Mesendoderm (in vitro differentiated cells): ENCODE measurements around the gene OR52K2.

Experiments used
- DNase-seq: peaks from one replicate; pipeline ENCODE4 v3.0.0; 2013
- H2AK5ac ChIP-seq: 2 replicates; pipeline ENCODE4 v1.6.1; 2013; ENCODE audit warnings: low read length, inconsistent platforms
- H2BK120ac ChIP-seq: 2 replicates; pipeline ENCODE4 v1.6.1; 2013; ENCODE audit warnings: low read depth, mild to moderate bottlenecking, low read length, moderate library complexity, mixed read lengths
- H2BK15ac ChIP-seq: replicated peaks from 2 replicates; pipeline ENCODE4 v1.6.1; 2013; ENCODE audit warnings: low read depth, mild to moderate bottlenecking, moderate library complexity
- H2BK5ac ChIP-seq: 2 replicates; pipeline ENCODE4 v1.6.1; 2013; ENCODE audit warnings: low read length, inconsistent platforms
- H3K18ac ChIP-seq: 2 replicates; pipeline ENCODE4 v1.6.1; 2013; ENCODE audit warnings: mild to moderate bottlenecking, low read length, mixed read lengths
- H3K23ac ChIP-seq: one replicate; pipeline ENCODE4 v1.6.1; 2013; ENCODE audit warnings: low read length
- H3K27ac ChIP-seq: 2 replicates; pipeline ENCODE4 v1.5.1; 2013; ENCODE audit warnings: low read depth, mild to moderate bottlenecking, inconsistent platforms, low read length, moderate library complexity
- H3K27me3 ChIP-seq: 2 replicates; pipeline ENCODE4 v1.6.1; 2013; ENCODE audit warnings: low read length, control low read depth, mild to moderate bottlenecking, inconsistent platforms; ENCODE audit not compliant: insufficient read depth, poor library complexity
- H3K36me3 ChIP-seq: 2 replicates; pipeline ENCODE4 v1.6.1; 2013; ENCODE audit warnings: low read length, inconsistent platforms; ENCODE audit not compliant: control insufficient read depth, insufficient read depth
- H3K4ac ChIP-seq: one replicate; pipeline ENCODE4 v1.6.1; 2013; ENCODE audit warnings: low read depth, mild to moderate bottlenecking, low read length, moderate library complexity
- H3K4me1 ChIP-seq: 2 replicates; pipeline ENCODE4 v1.6.1; 2013; ENCODE audit warnings: low read depth, low read length, inconsistent platforms; ENCODE audit not compliant: control insufficient read depth
- H3K4me2 ChIP-seq: 2 replicates; pipeline ENCODE4 v1.6.1; 2013; ENCODE audit warnings: low read length
- H3K4me3 ChIP-seq: 2 replicates; pipeline ENCODE4 v1.5.1; 2013; ENCODE audit warnings: mild to moderate bottlenecking, low read length
- H3K56ac ChIP-seq: one replicate; pipeline ENCODE4 v1.6.1; 2013; ENCODE audit warnings: low read length
- H3K79me1 ChIP-seq: 2 replicates; pipeline ENCODE4 v1.6.1; 2013; ENCODE audit warnings: low read length, inconsistent platforms
- H3K79me2 ChIP-seq: 2 replicates; pipeline ENCODE4 v1.6.1; 2013; ENCODE audit warnings: mild to moderate bottlenecking, low read length; ENCODE audit not compliant: control insufficient read depth, insufficient read depth
- H3K9ac ChIP-seq: 2 replicates; pipeline ENCODE4 v1.6.1; 2013; ENCODE audit warnings: low read length, inconsistent platforms
- H4K5ac ChIP-seq: one replicate; pipeline ENCODE4 v1.6.1; 2013; ENCODE audit warnings: low read length
- H4K8ac ChIP-seq: one replicate; pipeline ENCODE4 v1.6.1; 2013; ENCODE audit warnings: low read depth, mild to moderate bottlenecking, control low read depth, low read length, moderate library complexity
- WGBS: extraction: QIAGEN DNeasy Blood & Tissue Kit; methylation state at CpG from one replicate; pipeline ENCODE4 v1.1.7; 2013; ENCODE audit warnings: low lambda C conversion rate, missing lambda C conversion rate; ENCODE audit not compliant: insufficient coverage; ENCODE audit errors: extremely low coverage; 5-methylcytosine and 5-hydroxymethylcytosine counted together

Gene OR52K2

GRCh38 chr11:4455419-4455818 is 6.3 kb downstream of the OR52K2 start:
- no peak overlapping the region for H3K23ac ChIP-seq
- H4K8ac ChIP-seq, result no peak overlapping the region
- H3K9ac ChIP-seq, result no peak overlapping the region
- H3K27me3 ChIP-seq, result no peaks in the 10 kb centered on the region
- H2AK5ac ChIP-seq, result no peak overlapping the region
- WGBS, result no CpG with 5 or more reads among the region's 1 CpG
- no peaks in the 10 kb centered on the region for H3K4me1 ChIP-seq
- H4K5ac ChIP-seq, result no peak overlapping the region
- no peak overlapping the region for H3K4me2 ChIP-seq
- no peak overlapping the region for H3K18ac ChIP-seq
- no peak overlapping the region for H2BK120ac ChIP-seq
- H2BK5ac ChIP-seq, result no peak overlapping the region
- no peaks in the 10 kb centered on the region for H3K79me2 ChIP-seq
- no peak overlapping the region for H2BK15ac ChIP-seq
- H3K56ac ChIP-seq, result no peak overlapping the region
- DNase-seq, result no peak
- no peak overlapping the region for H3K27ac ChIP-seq
- H3K4ac ChIP-seq, result no peak overlapping the region
- H3K36me3 ChIP-seq, result no peaks in the 10 kb centered on the region
- no peak overlapping the region for H3K4me3 ChIP-seq
- H3K79me1 ChIP-seq, result no peaks in the 10 kb centered on the region

DNA sequence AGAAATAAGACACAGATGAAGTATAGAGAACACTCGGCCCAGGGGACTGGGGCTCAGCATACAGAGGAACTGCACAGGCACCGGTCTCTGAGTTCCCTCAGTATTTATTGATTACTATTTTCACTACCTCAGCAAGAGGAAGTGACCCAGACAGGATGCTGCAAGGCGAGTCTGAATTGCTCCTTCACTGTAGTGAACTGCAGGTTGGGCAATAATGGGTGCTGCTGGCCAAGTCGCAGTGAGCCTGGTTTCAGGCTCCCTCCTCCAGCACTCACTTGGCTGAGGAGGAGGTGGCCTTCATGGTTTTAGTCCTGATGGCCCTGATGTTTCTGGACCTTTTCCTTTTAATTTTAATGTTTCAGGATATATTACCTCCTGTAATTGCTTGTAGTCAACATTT is 10.4 kb downstream of the OR52K2 start:
- Histone ChIP-seq H3K27ac (no peak overlapping the region), H3K4me2 (no peak overlapping the region), H3K18ac (no peak overlapping the region), H3K4ac (no peak overlapping the region), H3K4me3 (no peak overlapping the region), H3K4me1 (no peaks in the 10 kb centered on the region), H4K8ac (no peak overlapping the region), H3K9ac (no peak overlapping the region), H3K79me1 (no peaks in the 10 kb centered on the region), H3K79me2 (no peaks in the 10 kb centered on the region), H3K23ac (no peak overlapping the region), H3K36me3 (no peaks in the 10 kb centered on the region), H3K56ac (no peak overlapping the region), H2BK15ac (no peak overlapping the region), H3K27me3 (no peaks in the 10 kb centered on the region), H2BK120ac (no peak overlapping the region), H2BK5ac (no peak overlapping the region), H4K5ac (no peak overlapping the region), H2AK5ac (no peak overlapping the region)
- no CpG with 5 or more reads among the region's 4 CpGs for WGBS
- DNase-seq, result peak; percentile 44

DNA sequence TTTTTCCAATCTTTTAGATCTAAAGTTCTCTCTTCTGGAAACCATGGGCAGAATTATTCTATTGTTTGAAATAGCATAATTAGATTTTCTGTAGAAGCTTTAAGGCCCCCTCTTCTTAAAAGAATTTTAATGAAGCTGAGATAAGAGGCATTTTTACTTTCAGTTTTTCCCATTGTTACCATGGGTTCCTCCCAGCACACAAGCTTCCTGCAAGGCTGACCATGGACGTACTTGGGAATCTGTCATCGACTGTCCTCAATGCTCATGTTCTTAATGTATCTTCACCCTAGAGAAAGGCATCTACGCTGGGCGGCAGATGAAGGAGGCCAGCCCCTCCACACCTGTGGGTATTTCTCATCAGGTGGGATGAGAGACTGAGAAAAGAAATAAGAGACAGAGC is 11.1 kb downstream of the OR52K2 start:
- H3K18ac ChIP-seq, result no peak overlapping the region
- no peak overlapping the region for H3K56ac ChIP-seq
- H3K23ac ChIP-seq, result no peak overlapping the region
- H3K36me3 ChIP-seq, result no peaks in the 10 kb centered on the region
- DNase-seq, result peak; percentile 12
- H2BK15ac ChIP-seq, result no peak overlapping the region
- H3K79me1 ChIP-seq, result no peaks in the 10 kb centered on the region
- H3K4me1 ChIP-seq, result no peaks in the 10 kb centered on the region
- no peaks in the 10 kb centered on the region for H3K79me2 ChIP-seq
- H2BK120ac ChIP-seq, result no peak overlapping the region
- no peak overlapping the region for H2AK5ac ChIP-seq
- no peak overlapping the region for H4K5ac ChIP-seq
- no peaks in the 10 kb centered on the region for H3K27me3 ChIP-seq
- no peak overlapping the region for H2BK5ac ChIP-seq
- no peak overlapping the region for H3K9ac ChIP-seq
- H3K4me2 ChIP-seq, result no peak overlapping the region
- H3K4me3 ChIP-seq, result no peak overlapping the region
- H3K27ac ChIP-seq, result no peak overlapping the region
- no CpG with 5 or more reads among the region's 4 CpGs for WGBS
- H3K4ac ChIP-seq, result no peak overlapping the region
- no peak overlapping the region for H4K8ac ChIP-seq

DNA sequence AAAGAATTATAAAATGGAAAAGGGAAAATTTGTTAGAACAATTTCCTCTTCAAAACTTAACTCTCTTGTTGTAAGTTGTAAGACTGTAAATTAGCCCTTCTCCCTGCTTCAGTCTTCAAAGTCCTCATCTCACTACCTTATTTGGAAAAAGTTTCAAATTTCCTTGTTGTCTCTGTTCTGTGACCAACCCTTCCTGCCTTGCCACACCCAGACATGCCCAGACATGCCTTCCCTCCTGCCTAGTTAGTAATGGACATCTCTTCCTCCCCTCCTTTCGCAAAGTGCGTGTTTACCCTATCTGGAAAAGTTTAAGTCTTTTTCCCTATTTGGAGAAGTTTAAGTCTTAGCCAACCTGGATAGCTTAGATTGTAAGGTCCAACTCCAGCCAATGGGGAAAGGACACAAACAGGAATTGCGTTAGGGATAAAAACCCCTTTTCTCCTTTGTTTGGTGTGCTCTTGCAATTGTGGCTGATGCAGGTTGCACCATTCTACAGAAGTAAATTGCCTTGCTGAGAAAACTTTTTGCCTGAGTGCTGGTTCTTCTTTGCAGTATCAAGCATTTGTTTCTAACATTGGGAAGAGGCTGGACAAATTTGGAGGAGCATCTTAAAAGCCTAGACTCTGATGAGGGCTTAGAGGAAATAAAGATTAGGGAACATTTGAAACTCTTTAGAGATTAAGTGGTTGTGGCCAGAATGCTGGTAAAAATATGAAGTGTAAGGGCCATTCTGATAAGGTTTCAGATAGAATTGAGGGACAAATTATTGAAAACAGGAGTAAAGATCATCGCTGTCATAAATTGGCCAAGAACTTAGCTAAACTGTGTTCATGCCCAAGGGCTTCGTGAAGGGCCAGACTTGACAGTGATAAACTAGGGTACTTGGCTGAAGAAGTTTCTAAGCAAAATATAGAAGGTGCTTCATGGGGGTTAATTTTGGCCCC is 15.4 kb downstream of the OR52K2 start:
- Histone ChIP-seq H4K5ac (no peak overlapping the region), H3K9ac (no peak overlapping the region), H3K27me3 (no peaks in the 10 kb centered on the region), H2BK15ac (no peak overlapping the region), H2BK120ac (no peak overlapping the region), H2AK5ac (no peak overlapping the region), H3K4me2 (no peak overlapping the region), H3K56ac (no peak overlapping the region), H3K27ac (no peak overlapping the region), H3K4me1 (no peaks in the 10 kb centered on the region), H3K18ac (no peak overlapping the region), H4K8ac (no peak overlapping the region), H3K79me2 (no peaks in the 10 kb centered on the region), H3K36me3 (no peaks in the 10 kb centered on the region), H2BK5ac (no peak overlapping the region), H3K23ac (no peak overlapping the region), H3K79me1 (no peaks in the 10 kb centered on the region), H3K4ac (no peak overlapping the region), H3K4me3 (no peak overlapping the region)
- peak; percentile 14 for DNase-seq
- no CpG with 5 or more reads among the region's 5 CpGs for WGBS

GRCh38 chr11:4465407-4465806 is 16.3 kb downstream of the OR52K2 start:
- Histone ChIP-seq H3K4me3 (no peak overlapping the region), H3K4me2 (no peak overlapping the region), H3K27ac (no peak overlapping the region), H4K8ac (no peak overlapping the region), H3K4me1 (no peaks in the 10 kb centered on the region), H3K79me2 (no peaks in the 10 kb centered on the region), H3K23ac (no peak overlapping the region), H3K4ac (no peak overlapping the region), H3K18ac (no peak overlapping the region), H3K79me1 (no peaks in the 10 kb centered on the region), H2BK120ac (no peak overlapping the region), H3K36me3 (no peaks in the 10 kb centered on the region), H2BK15ac (no peak overlapping the region), H4K5ac (no peak overlapping the region), H2BK5ac (no peak overlapping the region), H2AK5ac (no peak overlapping the region), H3K9ac (no peak overlapping the region), H3K56ac (no peak overlapping the region), H3K27me3 (no peaks in the 10 kb centered on the region)
- WGBS, result no CpG with 5 or more reads among the region's 1 CpG
- peak; percentile 16 for DNase-seq
